Epithelial cell of proximal tubule (primary cell): ENCODE results near the gene FMO3. TPM values are rescaled to one million over a fixed set of nuclear protein-coding genes. Genes with fewer than 3 reads are reported as not detected.

Experiments used
- DNase-seq: peaks from one replicate; pipeline ENCODE4 v3.0.0-alpha.2; 2011; ENCODE audit warnings: low read depth
- H3K4me3 ChIP-seq: 2 replicates; pipeline ENCODE4 v1.5.1; 2011; ENCODE audit warnings: low read depth, mild to moderate bottlenecking, low read length
- CTCF ChIP-seq: conservative IDR thresholded peaks from 2 replicates; pipeline ENCODE4 v1.5.1; 2012; ENCODE audit warnings: low read depth, mild to moderate bottlenecking, low read length
- total RNA-seq: library from RNA; depleted of rRNA; stranded (reverse); fragments of >200 nt; gene quantifications from 2 replicates; pipeline ENCODE4 v1.2.3, GENCODE V29; 2015

FMO3 gene
- total RNA-seq, 1 donor from 2014 or later = not detected

- DNase-seq = no peak
- no peak for TF ChIP-seq CTCF
- H3K4me3 ChIP-seq = no peak overlapping the region
Measured at GRCh38 chr1:171126504-171126903, 35.8 kb downstream of the FMO3 start.

GRCh38 chr1:171127099-171127498, 36.4 kb downstream of the FMO3 start:
- no peak for DNase-seq
- TF ChIP-seq CTCF = no peak
- H3K4me3 ChIP-seq = no peak overlapping the region

- no peak overlapping the region for H3K4me3 ChIP-seq
- TF ChIP-seq CTCF = no peak
- DNase-seq = no peak
Measured at GRCh38 chr1:171127501-171127900, 36.8 kb downstream of the FMO3 start.

- H3K4me3 ChIP-seq = no peak overlapping the region
- no peak for DNase-seq
- no peak for TF ChIP-seq CTCF
Measured at GRCh38 chr1:171128463-171128862, 37.8 kb downstream of the FMO3 start.

- DNase-seq = no peak
- no peak for TF ChIP-seq CTCF
- H3K4me3 ChIP-seq = no peak overlapping the region
Measured at GRCh38 chr1:171134204-171134923, 43.7 kb downstream of the FMO3 start.

- no peak for TF ChIP-seq CTCF
- H3K4me3 ChIP-seq = no peak overlapping the region
Measured at GRCh38 chr1:171137580-171137979, 46.9 kb downstream of the FMO3 start.

GRCh38 chr1:171138980-171139379, 48.3 kb downstream of the FMO3 start:
- DNase-seq = no peak
- H3K4me3 ChIP-seq = no peak overlapping the region

More at GRCh38 chr1:171137580-171137979, 46.9 kb downstream of the FMO3 start:
- DNase-seq = no peak

More at GRCh38 chr1:171138980-171139379, 48.3 kb downstream of the FMO3 start:
- no peak for TF ChIP-seq CTCF
